Right hindlimb (tissue), 1 donor: ENCODE measurements around the gene CCDC28A.
"Not testable (repeated sequence)": the region's sequence is repeated elsewhere in the genome, so short reads cannot be mapped to it uniquely, and the experiment has no call there.

ENCODE experiments used
- DNase-seq: peaks from one replicate; pipeline ENCODE4 v3.0.0-alpha.2; 2018

Gene CCDC28A

GRCh38 chr6:138773177-138774091 is at the start of gene CCDC28A:
Gene CCDC28A (plus strand): TSS chr6:138773769. CDS start chr6:138776121, 2,352 bp downstream.
- peak; percentile 97 for DNase-seq

DNA sequence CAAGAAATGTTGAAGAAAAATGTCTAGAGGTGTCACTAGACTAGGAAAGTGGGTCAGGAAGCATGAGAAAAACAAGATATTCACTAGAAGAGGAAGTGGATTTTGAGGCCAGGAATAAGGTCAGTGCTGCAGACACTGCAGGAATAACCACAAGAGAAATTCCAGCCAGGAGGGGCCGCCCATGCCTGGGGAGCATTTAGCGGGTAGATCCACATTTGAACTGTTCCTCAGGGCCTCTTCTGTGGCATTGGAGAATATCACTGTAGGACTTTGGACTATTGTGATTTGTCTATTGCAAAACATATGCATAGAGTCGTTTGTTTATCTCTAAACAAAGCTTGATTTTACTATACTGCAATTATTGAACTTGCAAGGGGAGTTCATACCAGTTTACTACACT is 49.6 kb upstream of the CCDC28A start:
- DNase-seq: peak; percentile 59

GRCh38 chr6:138726066-138726756 is 47.4 kb upstream of the CCDC28A start:
- DNase-seq: no peak

DNA sequence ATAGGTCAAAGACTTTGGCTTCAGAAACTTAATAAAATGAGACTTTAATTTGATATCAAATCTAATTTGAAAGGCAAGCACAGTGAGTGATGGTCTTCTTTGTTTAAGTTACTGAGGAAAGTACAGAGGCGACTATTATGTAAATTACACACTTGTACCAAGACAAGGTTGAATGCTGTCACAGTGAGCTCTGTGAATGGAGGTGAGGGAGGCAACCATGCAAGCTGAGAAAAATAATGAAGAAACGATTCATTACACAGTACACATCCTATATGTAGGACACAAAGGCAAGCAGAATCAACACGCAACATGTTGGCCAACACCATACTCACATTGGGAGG is 46.8 kb upstream of the CCDC28A start:
- DNase-seq: no peak

GRCh38 chr6:138727182-138727581 is 46.4 kb upstream of the CCDC28A start:
- no peak for DNase-seq

GRCh38 chr6:138728662-138729061 is 44.9 kb upstream of the CCDC28A start:
- no peak for DNase-seq

GRCh38 chr6:138730037-138730436 is 43.5 kb upstream of the CCDC28A start:
- DNase-seq: not testable (repeated sequence)

- DNase-seq: no peak
These were observed 39.0 kb upstream of the CCDC28A start for GRCh38 chr6:138734585-138734984.

- no peak for DNase-seq
These were observed 36.9 kb upstream of the CCDC28A start for GRCh38 chr6:138736640-138737039.

DNA sequence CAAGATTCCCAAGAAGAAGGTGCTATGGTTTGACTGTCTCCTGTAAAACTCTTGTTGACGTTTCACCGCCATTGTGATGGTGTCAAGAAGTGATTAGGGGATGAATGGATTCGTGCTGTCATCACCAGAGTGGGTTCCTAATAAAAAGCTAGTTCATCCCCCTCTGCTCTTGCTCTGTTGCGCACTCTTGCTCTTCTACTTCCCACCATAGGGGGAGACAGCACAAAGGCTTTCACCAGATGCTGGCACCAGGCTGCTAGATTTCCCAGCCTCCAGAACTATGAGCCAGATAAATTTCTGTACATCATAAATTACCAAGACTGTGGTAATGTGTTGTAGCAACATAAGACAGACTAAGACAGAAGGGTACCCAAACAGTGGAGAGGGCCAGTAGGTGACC is 21.6 kb upstream of the CCDC28A start:
- DNase-seq: no peak

GRCh38 chr6:138757136-138757535 is 16.4 kb upstream of the CCDC28A start:
- no peak for DNase-seq

GRCh38 chr6:138765896-138766655 is 7.5 kb upstream of the CCDC28A start:
- DNase-seq: no peak

DNA sequence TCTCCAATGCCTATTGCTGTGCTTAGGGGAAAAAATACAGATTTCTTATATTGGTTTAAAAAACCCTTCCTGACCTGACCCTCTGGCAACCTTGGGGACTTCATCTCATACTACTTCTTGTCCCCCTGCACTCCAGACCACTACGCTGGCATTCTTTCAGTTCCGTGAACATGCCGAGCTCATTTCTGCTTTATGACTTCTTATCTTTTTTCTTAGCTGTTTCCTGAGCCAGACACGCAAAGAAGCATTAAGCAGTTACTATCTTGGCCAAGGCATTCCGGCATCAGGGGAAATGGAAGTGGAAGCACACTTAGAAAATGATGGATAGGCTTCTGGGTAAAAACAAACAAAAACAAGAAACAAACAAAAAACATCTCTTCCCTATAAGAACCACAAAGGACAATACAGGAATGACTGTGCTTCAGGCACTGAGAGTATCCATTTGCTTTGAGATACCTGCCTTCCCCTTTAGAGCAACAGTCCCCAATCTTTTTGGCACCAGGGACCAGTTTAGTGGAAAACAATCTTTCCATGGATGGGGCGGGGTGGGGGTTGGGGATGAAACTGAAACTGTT is 4.4 kb upstream of the CCDC28A start:
- no peak for DNase-seq

- no peak for DNase-seq
These were observed 883 bp upstream of the CCDC28A start for GRCh38 chr6:138772596-138773176.

- no peak for DNase-seq
These were observed 801 bp downstream of the CCDC28A start for GRCh38 chr6:138774370-138774769.

DNA sequence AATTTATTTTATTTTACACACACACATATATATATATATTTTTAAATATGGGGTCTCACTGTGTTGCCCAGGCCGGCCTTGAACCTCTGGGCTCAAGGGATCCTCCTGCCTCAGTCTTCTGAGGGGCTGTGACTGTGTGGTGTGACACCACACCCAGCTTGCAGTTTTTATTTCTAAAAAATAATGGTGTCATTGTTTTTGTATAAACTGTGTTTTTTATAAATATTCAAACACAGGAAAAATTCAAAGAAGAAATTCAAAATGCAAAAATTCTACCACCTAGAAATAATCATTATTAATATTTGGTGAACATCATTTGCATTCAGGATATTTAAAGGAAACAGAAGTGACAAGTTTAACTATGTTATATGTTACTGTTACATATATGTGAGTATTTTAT is 3.1 kb downstream of the CCDC28A start:
- no peak for DNase-seq

DNA sequence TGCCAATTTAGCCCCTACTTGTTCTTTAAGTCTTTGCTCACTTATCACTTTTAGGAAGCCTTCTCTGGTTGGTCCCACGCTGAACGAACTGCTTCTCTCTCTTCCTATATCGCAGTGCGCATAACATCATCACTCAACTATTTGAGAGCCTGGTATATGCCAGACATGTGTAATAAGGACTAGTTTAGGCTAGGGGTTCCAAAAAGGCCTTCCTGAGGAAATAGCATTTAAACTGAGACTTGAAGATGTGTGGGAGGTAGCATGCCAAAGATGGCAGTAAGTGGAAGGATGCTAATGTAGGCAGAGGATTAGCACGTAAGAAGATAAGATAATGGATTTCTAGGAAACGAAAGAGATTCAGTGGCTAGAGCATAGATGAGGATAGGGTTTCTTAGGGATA is 4.8 kb downstream of the CCDC28A start:
- no peak for DNase-seq

DNA sequence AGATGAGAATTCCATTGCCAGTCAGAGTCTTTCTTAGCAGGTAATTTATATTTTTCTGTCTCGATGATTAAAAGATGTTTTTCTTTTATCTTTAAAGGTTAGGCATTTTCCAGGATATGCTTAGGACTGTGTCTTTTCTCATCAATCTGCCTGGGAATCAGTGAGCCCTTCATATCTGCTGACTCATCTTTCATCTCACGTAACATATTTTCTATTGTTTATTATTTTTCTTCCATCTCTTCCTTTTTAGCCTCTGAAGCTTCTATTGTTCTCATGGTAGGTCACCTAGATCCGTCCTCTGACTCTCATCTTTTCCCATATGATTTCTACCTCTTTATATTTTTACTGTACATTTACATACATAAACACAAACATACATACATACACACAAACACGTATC is 8.7 kb downstream of the CCDC28A start:
- no peak for DNase-seq

GRCh38 chr6:138785079-138785478 is 11.5 kb downstream of the CCDC28A start:
- DNase-seq: no peak

GRCh38 chr6:138785980-138786379 is 12.4 kb downstream of the CCDC28A start:
- no peak for DNase-seq

- no peak for DNase-seq
These were observed 13.6 kb downstream of the CCDC28A start for GRCh38 chr6:138787138-138787537.

DNA sequence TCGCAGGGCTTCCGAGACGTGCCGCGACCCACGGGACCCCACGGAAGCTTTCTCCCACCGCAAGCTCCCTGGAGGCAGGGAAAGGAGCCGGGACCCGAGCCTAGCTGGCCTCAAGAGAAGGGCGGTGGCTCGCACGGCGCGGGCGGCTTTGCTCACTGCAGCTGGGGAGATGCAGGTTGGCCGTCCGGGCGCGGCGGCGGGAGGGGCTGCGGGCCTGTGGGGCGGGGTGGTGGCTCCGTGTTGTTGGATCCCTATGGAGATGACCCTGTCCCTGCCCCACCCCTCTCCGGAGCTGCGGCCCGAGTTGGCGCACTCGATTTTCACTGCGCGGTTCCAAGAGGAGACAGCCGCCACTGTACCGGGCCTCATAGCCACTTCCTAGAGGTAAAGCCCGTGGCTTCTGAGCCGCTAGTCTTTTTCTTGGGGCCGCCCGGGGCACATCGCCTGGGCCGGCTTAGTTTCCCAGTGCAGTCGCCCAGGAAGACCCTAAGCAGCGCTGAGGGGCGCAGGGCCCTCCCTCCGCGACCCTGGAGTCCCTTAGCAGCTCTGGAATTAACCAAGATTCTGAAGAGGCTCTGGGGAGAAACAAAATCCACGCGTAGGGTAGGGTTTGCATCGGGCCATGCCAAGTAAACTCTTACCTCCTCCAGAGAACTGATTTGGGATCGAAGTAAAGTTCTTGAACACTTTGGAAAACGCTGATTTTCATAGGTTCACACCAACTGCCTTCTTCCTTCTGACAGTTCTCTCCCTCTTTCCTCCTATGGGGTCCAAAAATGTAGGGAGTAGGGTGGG is 22.4 kb downstream of the CCDC28A start, which contains the start of gene ECT2L:
Gene ECT2L (plus strand): TSS at position 279 of the 795 bp plus-strand sequence. CDS start 17,188 bp downstream, outside the sequence.
- DNase-seq: peak; percentile 87
